Brain pericyte (primary cell): Measurements from ENCODE around the gene BRME1.
"Not testable (repeated sequence)": the region's sequence is repeated elsewhere in the genome, so short reads cannot be mapped to it uniquely, and the experiment has no call there.

Experiments
- DNase-seq: peaks from one replicate; pipeline ENCODE4 v3.0.0-alpha.2; 2012; ENCODE audit warnings: low read depth, low spot score

Gene BRME1

DNA sequence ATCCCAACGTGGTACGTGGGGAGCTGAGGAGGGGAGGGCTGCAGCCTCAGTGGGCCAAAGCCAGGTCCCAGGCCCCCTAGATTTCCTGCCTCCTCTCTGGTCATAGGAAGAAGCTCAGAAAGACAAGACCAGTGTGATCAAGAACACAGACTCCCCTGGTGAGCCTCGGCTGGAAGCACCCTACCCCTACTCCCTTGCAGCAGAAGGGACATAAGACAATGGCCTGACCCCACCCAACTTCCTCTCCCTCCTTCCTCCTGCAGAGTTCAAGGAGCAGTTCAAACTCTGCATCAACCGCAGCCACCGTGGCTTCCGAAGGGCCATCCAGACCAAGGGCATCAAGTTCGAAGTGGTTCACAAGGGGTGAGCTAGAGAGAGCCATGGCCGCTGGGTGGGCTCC is 20.8 kb upstream of the BRME1 start:
- DNase-seq, result no peak

DNA sequence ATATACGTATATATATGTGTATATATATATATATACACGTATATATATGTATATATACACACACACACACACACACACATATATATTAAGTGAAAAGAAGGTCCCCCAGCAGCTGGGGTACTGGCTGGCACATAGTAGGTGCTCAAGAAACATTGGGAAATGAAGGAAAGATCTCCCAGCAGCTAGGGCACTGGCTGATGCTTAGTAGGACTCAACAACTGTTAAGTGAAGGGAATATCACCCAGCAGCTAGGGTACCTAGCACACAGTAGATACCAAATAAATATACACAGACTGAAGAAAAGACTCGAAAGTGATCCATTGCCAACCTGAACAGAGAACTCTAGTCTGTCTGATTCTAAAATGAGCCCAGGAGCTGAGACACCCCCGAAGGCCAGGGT is 20.1 kb upstream of the BRME1 start:
- no peak for DNase-seq

- no peak for DNase-seq
Measured at GRCh38 chr19:13923194-13923987, 17.5 kb upstream of the BRME1 start.

- not testable (repeated sequence) for DNase-seq
Measured at GRCh38 chr19:13922118-13922517, 16.2 kb upstream of the BRME1 start.

DNA sequence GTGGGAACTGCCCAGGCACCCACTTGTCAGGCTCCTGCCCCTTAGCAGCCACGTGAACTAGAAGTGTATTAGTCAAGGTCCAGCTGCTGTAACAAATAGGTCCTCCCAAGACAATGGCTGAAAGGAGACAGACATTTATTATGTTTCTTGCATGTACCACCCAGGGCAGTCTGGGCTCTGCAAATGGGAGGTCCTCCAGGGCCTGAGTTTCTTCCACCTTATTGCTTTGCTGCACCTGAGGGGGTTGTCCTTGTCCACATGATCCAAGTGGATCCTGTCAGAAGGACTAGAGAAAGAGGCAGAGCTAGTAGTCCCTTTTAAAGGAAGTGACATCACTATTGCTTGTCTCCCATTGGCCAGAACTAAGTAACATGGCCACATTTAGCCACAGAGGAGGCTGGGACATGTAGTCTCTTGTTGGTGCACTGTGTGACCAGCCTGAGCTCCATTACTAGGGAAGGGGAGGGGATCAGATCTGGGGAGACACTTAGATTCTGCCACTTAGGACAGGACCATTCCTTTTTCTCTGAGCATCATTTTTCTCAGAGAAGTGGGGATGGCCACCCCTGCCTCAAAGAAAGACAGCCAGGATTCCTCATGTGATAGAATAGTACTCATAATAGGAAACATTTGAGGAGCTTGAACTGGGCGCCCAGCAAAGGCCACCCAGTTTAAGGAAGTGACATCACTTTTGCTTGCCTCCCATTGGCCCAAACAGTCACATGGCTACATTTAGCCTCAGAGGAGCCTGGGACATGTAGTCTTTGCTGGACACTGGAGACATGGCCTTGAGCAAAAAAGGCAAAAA is 15.2 kb upstream of the BRME1 start:
- DNase-seq, result no peak

DNA sequence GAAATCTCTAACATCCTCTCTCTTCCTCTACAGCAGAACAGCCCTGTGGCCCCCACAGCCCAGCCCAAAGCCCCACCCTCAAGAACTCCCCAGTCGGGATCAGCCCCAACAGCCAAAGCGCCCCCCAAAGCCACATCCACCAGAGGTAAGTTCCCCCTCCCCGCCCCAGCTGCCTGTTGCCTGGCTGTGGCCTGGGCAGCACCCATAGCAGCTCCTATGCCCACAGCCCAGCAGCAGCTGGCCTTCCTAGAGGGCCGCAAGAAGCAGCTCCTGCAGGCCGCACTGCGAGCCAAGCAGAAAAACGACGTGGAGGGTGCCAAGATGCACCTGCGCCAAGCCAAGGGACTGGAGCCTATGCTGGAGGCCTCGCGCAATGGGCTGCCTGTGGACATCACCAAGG is 14.6 kb upstream of the BRME1 start:
- no peak for DNase-seq

- DNase-seq, result no peak
Measured at GRCh38 chr19:13918726-13919411, 13.0 kb upstream of the BRME1 start.

DNA sequence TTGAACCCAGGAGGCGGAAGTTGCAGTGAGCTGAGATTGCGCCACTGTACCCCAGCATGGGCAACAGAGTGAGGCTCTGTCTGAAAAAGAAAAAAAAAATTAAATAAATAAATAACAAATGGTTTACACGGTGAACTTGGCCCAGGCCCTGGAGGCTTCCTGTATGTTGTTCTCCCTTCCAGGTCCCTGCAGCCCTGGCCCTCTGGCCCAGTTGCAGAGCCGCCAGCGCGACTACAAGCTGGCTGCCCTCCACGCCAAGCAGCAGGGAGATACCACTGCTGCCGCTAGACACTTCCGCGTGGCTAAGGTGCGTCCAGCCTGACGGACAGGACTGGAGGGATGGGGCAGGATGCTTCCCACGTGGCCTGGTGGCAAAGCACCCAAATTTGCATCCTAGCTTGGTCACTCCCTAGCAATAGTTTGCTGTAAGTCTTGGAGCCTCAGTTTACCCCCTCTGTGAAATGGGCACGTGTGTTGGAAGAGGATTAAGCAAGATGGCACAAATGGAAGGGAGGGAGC is 12.0 kb upstream of the BRME1 start:
- no peak for DNase-seq

- DNase-seq, result no peak
Measured at GRCh38 chr19:13914777-13915176, 8.9 kb upstream of the BRME1 start.

GRCh38 chr19:13913352-13913751 is 7.4 kb upstream of the BRME1 start:
- no peak for DNase-seq

- DNase-seq, result no peak
Measured at GRCh38 chr19:13909430-13909829, 3.5 kb upstream of the BRME1 start.

GRCh38 chr19:13908674-13909073 is 2.8 kb upstream of the BRME1 start:
- DNase-seq, result no peak

- DNase-seq, result no peak
Measured at GRCh38 chr19:13906910-13907309, 993 bp upstream of the BRME1 start.

- DNase-seq, result no peak
Measured at GRCh38 chr19:13906521-13906904, 596 bp upstream of the BRME1 start.

GRCh38 chr19:13902993-13903555 is 2.8 kb downstream of the BRME1 start:
- DNase-seq, result no peak

DNA sequence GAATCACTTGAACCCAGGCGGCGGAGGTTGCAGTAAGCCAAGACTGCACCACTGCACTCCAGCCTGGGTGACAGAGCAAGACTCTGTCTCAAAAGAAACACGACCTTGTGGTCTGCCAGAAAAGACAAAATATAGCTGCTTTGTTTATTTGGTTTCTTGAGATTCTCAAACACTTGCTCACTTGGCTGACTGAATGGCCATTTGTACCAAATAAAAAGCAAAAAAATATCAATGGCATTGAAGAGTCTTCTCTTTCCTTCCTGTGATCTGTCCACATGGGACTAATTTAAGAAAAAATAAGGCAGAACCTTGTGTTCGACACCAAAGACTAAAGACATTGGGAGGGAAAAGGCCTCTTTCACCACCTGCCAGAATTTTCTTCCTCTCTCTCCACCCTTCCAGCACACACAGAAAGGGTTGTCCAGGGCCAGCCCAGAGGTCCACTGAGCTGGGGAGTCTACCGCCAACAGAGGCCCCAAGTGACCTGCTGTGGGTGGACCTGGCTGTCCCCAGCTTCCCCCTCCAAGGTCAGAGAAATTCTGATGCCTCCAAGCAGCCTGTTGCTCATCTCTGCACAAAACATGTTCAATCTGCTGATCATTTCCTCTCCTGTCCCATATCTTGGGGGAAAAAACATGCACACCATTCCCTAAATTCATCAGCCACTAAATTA is 5.9 kb downstream of the BRME1 start:
- no peak for DNase-seq

GRCh38 chr19:13899393-13899792 is 6.5 kb downstream of the BRME1 start:
- DNase-seq, result no peak

DNA sequence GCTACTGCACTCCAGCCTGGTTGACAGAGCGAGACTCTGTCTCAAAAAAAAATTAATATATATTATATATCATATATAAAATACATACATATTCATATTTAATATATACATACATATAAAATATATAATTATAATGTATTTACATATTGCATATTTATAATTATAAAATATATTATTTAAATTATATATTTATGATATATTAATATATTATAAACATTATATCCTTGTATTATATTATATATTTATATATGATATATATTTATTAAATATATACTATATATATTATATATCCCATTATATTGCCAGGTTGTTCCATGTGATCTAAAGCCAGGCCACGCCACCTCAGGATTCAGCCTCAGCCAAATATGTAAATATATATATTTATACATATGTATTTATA is 9.7 kb downstream of the BRME1 start:
- no peak for DNase-seq

GRCh38 chr19:13894552-13894951 is 11.4 kb downstream of the BRME1 start:
- DNase-seq, result no peak

DNA sequence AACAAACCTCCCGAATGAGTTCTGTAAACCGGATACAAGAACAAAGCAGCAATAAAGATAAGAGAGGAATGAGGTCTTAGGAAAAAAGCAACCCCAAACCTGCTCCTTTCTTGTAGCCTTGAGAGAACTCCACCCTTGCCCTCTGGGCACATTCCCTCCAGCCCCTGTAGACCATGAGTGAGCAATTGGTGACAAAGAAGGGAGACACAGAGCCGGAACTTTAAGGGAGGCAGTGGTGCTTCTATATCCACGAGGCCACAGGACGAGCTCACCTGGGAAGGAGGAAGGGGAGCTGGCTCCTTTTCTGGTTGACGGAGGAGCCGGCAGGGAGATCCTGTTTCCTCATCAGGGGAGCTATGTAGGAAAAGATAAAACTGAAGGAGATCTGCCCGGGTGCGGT is 13.0 kb downstream of the BRME1 start:
- no peak for DNase-seq

- no peak for DNase-seq
Measured at GRCh38 chr19:13890136-13890535, 15.8 kb downstream of the BRME1 start.
